HG03565 (cell line): ENCODE measurements around the gene C1orf21.

Source experiments
- ATAC-seq: cut with Tn5 transposase; IDR thresholded peaks from one replicate; pipeline ENCODE4 v1.9.1; 2021; ENCODE audit warnings: mild to moderate bottlenecking, moderate library complexity; ENCODE audit not compliant: unreplicated experiment

C1orf21 gene

DNA sequence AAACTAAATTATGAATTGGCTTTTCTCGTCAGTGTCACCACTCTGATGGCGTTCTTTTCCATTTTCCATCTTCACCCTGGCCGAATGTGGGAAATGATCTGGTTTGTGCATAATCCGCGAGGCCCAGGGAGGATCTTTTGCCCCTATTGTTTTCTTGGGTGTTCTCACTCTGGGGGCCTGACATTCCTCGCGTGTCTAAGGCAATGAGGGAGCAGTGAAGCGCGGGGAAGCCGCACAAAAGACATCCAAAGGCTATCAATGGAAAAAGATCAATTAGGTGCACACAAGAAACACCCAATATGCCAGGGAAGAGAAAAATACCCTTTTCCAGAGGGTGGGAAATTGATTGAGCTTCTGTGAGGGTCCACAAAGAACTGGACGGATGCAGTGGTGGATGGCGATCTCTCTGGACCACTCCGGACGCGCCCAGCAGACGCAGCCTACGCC lies 941 bp upstream of the C1orf21 start:
- no peak for ATAC-seq

- ATAC-seq = no peak
Observed at GRCh38 chr1:184387069-184387475, 243 bp downstream of the C1orf21 start.

DNA sequence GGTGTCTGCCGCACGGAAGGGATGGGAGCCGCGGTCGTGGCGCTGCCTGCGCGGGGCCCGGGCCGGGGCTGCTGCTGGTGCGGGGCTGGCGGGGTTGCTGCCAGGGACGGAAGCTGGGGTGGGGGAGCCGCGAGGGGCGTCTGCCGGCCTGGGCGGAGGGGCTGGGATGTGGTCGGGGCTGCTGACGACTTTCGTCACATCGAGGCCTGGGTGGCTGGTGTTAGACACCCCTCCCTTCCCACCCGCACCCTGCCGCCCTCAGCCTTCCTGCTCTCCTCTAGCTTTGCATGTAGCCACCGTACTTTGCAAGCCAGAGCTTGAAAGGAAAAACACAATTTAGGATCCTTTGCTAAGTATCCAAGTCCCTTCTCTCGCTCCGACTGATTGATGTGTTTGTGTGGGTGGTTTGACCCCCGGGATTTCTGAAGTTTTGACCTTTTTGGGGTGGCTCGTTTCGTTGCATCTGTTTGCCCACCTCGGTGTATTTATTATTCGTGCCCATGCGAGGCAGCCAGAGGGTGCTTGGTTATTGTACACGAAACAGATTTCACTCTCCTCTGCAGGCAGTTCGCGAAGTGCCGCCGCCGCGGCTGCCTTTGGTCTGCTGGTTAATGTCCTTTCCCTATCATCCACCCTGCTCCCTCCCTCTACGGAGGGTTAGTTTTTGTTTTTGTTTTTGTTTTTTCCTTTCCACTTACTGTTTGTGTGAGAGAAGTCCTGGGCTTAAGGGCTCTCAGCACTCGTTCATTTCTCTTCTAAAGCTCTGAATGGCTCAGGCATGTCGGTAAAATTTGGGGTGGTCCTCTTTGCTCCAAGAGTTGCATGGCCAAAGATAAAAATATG lies 868 bp downstream of the C1orf21 start:
- ATAC-seq = no peak

GRCh38 chr1:184388319-184388889 lies 1.6 kb downstream of the C1orf21 start:
- ATAC-seq = no peak

DNA sequence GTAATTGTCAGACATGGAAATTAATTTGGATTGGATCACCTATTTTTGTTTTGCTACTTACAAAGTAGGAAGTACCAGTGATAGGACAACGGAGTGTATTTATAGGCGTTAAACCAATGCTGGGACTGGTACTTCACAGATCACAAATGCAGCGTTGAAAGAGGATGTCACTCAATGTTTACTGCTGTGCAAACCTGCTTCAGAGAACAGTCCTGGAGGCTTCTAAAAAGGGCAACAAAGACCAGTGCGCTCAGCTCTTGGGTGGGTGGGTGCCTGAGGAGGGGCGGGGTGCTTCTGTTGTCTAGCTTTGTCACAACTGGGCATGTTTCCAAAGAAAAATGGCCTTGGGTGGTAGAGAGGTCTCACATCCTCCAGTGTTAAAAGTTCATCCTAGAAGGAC lies 2.1 kb downstream of the C1orf21 start:
- ATAC-seq = no peak

DNA sequence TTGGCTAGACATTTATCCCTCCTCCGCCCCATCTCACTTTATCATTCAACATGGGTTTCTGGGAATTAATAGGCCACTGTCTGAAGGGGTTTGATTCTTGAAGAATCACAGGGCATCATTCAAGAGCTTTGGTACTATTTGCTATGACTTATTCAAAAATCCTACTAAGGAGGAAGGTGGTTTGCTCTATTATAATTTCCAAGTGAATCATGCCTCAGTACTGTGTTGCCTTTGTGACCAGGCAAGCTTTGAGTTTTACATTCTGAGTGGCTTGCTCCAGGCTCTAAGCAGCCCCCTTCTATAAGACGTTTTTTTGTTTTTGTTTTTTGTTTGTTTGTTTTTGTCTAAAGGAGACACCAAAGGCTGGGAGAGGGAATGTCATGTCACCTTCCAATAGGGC lies 2.6 kb downstream of the C1orf21 start:
- no peak for ATAC-seq

DNA sequence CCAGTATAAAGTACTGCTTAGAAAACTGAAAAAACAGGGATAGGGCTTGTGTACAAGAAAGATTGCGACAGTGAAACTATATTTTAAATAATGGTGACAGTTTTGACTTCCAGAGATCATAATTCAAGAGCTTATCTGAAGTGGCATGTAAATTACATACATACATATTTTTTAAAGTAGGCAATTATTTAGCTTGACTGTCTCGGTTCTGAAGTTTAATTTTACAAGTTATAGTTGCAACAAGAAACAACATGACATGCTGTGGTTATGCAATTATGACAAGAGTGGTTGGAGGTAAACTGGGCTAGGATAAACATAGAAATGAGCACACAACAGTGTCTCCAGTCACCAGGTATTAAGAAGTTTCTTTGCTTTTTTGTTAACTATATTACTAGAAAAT lies 4.1 kb downstream of the C1orf21 start:
- ATAC-seq = no peak

- no peak for ATAC-seq
Observed at GRCh38 chr1:184392067-184392466, 5.2 kb downstream of the C1orf21 start.

GRCh38 chr1:184392779-184393522 lies 6.1 kb downstream of the C1orf21 start:
- ATAC-seq = no peak

- ATAC-seq = no peak
Observed at GRCh38 chr1:184393962-184394361, 7.1 kb downstream of the C1orf21 start.

GRCh38 chr1:184395370-184395769 lies 8.5 kb downstream of the C1orf21 start:
- ATAC-seq = no peak

GRCh38 chr1:184395937-184396480 lies 9.2 kb downstream of the C1orf21 start:
- ATAC-seq = no peak

- ATAC-seq = no peak
Observed at GRCh38 chr1:184399192-184399847, 12.5 kb downstream of the C1orf21 start.

- no peak for ATAC-seq
Observed at GRCh38 chr1:184403961-184404726, 17.3 kb downstream of the C1orf21 start.

GRCh38 chr1:184404727-184405027 lies 17.8 kb downstream of the C1orf21 start:
- ATAC-seq = no peak

GRCh38 chr1:184405094-184405800 lies 18.4 kb downstream of the C1orf21 start:
- ATAC-seq = no peak

GRCh38 chr1:184405801-184406142 lies 18.9 kb downstream of the C1orf21 start:
- ATAC-seq = no peak

- no peak for ATAC-seq
Observed at GRCh38 chr1:184406479-184406878, 19.6 kb downstream of the C1orf21 start.

- ATAC-seq = no peak
Observed at GRCh38 chr1:184407816-184408510, 21.1 kb downstream of the C1orf21 start.
